ENCODE measurements around the gene CDH13.

DNA sequence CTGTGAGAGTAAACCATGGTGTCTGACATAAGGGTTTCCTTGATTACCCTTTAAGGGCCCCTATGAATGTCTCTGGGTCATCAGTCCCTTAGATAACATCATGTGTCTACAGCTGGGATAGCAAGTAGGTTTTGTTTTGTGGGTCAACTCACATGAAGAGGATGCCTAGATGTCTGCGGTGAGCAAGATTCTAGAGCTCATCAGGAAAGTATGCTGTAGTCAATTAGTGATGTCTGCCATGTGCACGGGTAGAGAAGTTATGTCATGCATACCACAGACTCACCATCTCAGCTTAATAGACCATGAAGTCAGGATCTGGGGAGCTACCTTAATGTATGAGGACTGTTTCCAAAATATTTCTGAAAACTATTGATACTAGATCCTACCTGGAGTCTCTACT is 57.5 kb downstream of the CDH13 start:
- TF ChIP-seq CTCF (IDR thresholded peaks at IDR 0.05; ENCODE audit: poor library complexity, severe bottlenecking) (no peak), MXI1 (conservative IDR thresholded peaks at IDR 0.05; ENCODE audit: poor library complexity, severe bottlenecking) (no peak), POLR2AphosphoS5 (IDR thresholded peaks at IDR 0.05) (no peak), EZH2 (IDR thresholded peaks at IDR 0.05; ENCODE audit: borderline replicate concordance, insufficient read depth, low read length, poor library complexity, severe bottlenecking) (no peak), EP300 (conservative IDR thresholded peaks at IDR 0.05; ENCODE audit: poor library complexity, severe bottlenecking) (no peak), SMC3 (conservative IDR thresholded peaks at IDR 0.05; ENCODE audit: poor library complexity) (no peak), TAF1 (IDR thresholded peaks at IDR 0.05; ENCODE audit: low read depth) (no peak), REST (IDR thresholded peaks at IDR 0.05; ENCODE audit: borderline replicate concordance) (no peak), RAD21 (conservative IDR thresholded peaks at IDR 0.05) (no peak)

Data from neural cell (in vitro differentiated cells).